AG04449 (cell line): ENCODE data around the gene RNF212.

Experiments used
- CTCF ChIA-PET: fragments of 350-600 bp; formaldehyde crosslinking; extraction: SDS; loops from one replicate; lab custom pipeline; 2021; ENCODE audit warnings: antibody characterized with exemption; lab: Yijun Ruan, JAX
- POLR2A ChIA-PET: fragments of 400-600, 350-600 bp; formaldehyde crosslinking; extraction: SDS; loops from one replicate; lab custom pipeline; 2020; ENCODE audit warnings: antibody characterized with exemption, inconsistent platforms; lab: Yijun Ruan, JAX
- DNase-seq: peaks from one replicate; pipeline ENCODE4 v3.0.0-alpha.2; 2010; ENCODE audit warnings: low read depth, low spot score
- H3K4me3 ChIP-seq: 2 replicates; pipeline ENCODE4 v1.5.1; 2011; ENCODE audit warnings: low read depth, mild to moderate bottlenecking, control low read depth, low read length
- CTCF ChIP-seq: IDR thresholded peaks from one replicate; pipeline ENCODE4 v1.5.1; 2011; ENCODE audit warnings: mild to moderate bottlenecking, moderate library complexity, low read length, control low read depth, inconsistent platforms; ENCODE audit not compliant: insufficient read depth; ENCODE audit errors: missing control alignments

Gene RNF212

GRCh38 chr4:1113311-1114009, at the start of gene RNF212:
Gene RNF212, minus strand, starts transcription at chr4:1113564. Its CDS starts 100 bp downstream, at chr4:1113464.
- ChIA-PET POLR2A (no interaction called here), CTCF (interaction anchor here (1.5 to 11.1 kb wide), 2 partner anchors 18 to 53 kb away, joined by 6 to 99 read pairs; no protein-coding TSS in a partner anchor)
- no peak for DNase-seq
- no peak for TF ChIP-seq CTCF
- peak within 1 kb of the TSS; percentile 51 for H3K4me3 ChIP-seq

GRCh38 chr4:1160351-1160750, 47.0 kb upstream of the RNF212 start:
- CTCF ChIA-PET: no interaction called here
- H3K4me3 ChIP-seq: no peak overlapping the region
- no peak for DNase-seq
- POLR2A ChIA-PET: no interaction called here
- no peak for TF ChIP-seq CTCF

- POLR2A ChIA-PET: no interaction called here
- TF ChIP-seq CTCF: no peak
- H3K4me3 ChIP-seq: no peak overlapping the region
- DNase-seq: no peak
- CTCF ChIA-PET: interaction anchor here (1.4 to 3.9 kb wide), 2 partner anchors 11 to 200 kb away, joined by 3 to 27 read pairs; no protein-coding TSS in a partner anchor
Measured at GRCh38 chr4:1156069-1156468, 42.7 kb upstream of the RNF212 start.

- ChIA-PET POLR2A (no interaction called here), CTCF (interaction anchor here (1.0 to 1.6 kb wide), 2 partner anchors 12 to 112 kb away, joined by 3 to 5 read pairs; no protein-coding TSS in a partner anchor)
- no peak for DNase-seq
- H3K4me3 ChIP-seq: no peak overlapping the region
- TF ChIP-seq CTCF: no peak
Measured at GRCh38 chr4:1155314-1155713, 42.0 kb upstream of the RNF212 start.

- ChIA-PET CTCF (interaction anchor here (0.9 to 1.6 kb wide), 3 partner anchors 12 to 114 kb away, joined by 3 to 5 read pairs (median 3); no protein-coding TSS in a partner anchor), POLR2A (no interaction called here)
- DNase-seq: no peak
- H3K4me3 ChIP-seq: no peak overlapping the region
- TF ChIP-seq CTCF: no peak
Measured at GRCh38 chr4:1154523-1155182, 41.3 kb upstream of the RNF212 start.

- ChIA-PET CTCF (interaction anchor here (0.9 to 1.6 kb wide), 2 partner anchors 13 to 114 kb away, joined by 3 to 5 read pairs; no protein-coding TSS in a partner anchor), POLR2A (no interaction called here)
Measured at GRCh38 chr4:1154126-1154522, 40.8 kb upstream of the RNF212 start.

More at GRCh38 chr4:1154126-1154522, 40.8 kb upstream of the RNF212 start:
- no peak overlapping the region for H3K4me3 ChIP-seq
- TF ChIP-seq CTCF: no peak
- no peak for DNase-seq
